Measurements from ENCODE around the gene SERINC2.

DNA sequence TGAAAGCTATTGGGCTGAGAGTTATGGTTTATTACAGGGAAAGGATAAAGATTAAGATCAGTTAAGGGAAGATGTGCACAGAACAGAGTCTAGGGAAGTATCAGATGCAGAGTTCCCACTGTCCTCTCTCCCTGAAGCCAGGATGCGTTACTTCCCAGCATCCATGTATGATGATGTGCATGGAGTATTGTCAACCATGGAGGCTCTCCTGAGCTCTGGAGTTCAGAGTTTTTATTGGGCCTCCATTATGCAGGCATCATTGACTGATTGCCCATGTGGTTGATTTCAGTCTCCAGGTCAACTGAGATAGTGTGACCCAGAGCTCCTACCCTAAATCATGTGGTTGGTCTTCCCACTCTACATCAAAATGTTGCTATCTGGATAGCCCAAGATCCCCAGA is 30.7 kb downstream of the SERINC2 start:
- TF ChIP-seq ZNF565 (CRISPR knock-in tag; conservative IDR thresholded peaks at IDR 0.05; ENCODE audit: low read depth) (no peak), ISL1 (CRISPR knock-in tag; IDR thresholded peaks at IDR 0.05) (no peak), PPARA (CRISPR knock-in tag; IDR thresholded peaks at IDR 0.05; ENCODE audit: borderline replicate concordance) (no peak), OSR1 (CRISPR knock-in tag; IDR thresholded peaks at IDR 0.05) (no peak), ZFP3 (CRISPR knock-in tag; IDR thresholded peaks at IDR 0.05) (no peak), RARB (CRISPR knock-in tag; IDR thresholded peaks at IDR 0.05) (no peak), ARNTL (CRISPR knock-in tag; IDR thresholded peaks at IDR 0.05; ENCODE audit: borderline replicate concordance, low read depth) (no peak), ESRRG (CRISPR knock-in tag; IDR thresholded peaks at IDR 0.05) (no peak), TOX (CRISPR knock-in tag; IDR thresholded peaks at IDR 0.05; ENCODE audit: borderline replicate concordance) (no peak), GLIS3 (CRISPR knock-in tag; IDR thresholded peaks at IDR 0.05) (no peak)
- TF ChIP-seq, protein P1, sequence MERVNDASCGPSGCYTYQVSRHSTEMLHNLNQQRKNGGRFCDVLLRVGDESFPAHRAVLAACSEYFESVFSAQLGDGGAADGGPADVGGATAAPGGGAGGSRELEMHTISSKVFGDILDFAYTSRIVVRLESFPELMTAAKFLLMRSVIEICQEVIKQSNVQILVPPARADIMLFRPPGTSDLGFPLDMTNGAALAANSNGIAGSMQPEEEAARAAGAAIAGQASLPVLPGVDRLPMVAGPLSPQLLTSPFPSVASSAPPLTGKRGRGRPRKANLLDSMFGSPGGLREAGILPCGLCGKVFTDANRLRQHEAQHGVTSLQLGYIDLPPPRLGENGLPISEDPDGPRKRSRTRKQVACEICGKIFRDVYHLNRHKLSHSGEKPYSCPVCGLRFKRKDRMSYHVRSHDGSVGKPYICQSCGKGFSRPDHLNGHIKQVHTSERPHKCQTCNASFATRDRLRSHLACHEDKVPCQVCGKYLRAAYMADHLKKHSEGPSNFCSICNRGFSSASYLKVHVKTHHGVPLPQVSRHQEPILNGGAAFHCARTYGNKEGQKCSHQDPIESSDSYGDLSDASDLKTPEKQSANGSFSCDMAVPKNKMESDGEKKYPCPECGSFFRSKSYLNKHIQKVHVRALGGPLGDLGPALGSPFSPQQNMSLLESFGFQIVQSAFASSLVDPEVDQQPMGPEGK (CRISPR knock-in tag; IDR thresholded peaks at IDR 0.05; ENCODE audit: borderline replicate concordance): no peak
- TF ChIP-seq, protein P2, sequence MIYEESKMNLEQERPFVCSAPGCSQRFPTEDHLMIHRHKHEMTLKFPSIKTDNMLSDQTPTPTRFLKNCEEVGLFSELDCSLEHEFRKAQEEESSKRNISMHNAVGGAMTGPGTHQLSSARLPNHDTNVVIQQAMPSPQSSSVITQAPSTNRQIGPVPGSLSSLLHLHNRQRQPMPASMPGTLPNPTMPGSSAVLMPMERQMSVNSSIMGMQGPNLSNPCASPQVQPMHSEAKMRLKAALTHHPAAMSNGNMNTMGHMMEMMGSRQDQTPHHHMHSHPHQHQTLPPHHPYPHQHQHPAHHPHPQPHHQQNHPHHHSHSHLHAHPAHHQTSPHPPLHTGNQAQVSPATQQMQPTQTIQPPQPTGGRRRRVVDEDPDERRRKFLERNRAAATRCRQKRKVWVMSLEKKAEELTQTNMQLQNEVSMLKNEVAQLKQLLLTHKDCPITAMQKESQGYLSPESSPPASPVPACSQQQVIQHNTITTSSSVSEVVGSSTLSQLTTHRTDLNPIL (CRISPR knock-in tag; IDR thresholded peaks at IDR 0.05; ENCODE audit: low read depth): no peak
- TF ChIP-seq, protein P3, sequence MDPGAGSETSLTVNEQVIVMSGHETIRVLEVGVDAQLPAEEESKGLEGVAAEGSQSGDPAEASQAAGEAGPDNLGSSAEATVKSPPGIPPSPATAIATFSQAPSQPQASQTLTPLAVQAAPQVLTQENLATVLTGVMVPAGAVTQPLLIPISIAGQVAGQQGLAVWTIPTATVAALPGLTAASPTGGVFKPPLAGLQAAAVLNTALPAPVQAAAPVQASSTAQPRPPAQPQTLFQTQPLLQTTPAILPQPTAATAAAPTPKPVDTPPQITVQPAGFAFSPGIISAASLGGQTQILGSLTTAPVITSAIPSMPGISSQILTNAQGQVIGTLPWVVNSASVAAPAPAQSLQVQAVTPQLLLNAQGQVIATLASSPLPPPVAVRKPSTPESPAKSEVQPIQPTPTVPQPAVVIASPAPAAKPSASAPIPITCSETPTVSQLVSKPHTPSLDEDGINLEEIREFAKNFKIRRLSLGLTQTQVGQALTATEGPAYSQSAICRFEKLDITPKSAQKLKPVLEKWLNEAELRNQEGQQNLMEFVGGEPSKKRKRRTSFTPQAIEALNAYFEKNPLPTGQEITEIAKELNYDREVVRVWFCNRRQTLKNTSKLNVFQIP (CRISPR knock-in tag; IDR thresholded peaks at IDR 0.05; ENCODE audit: borderline replicate concordance, low read depth): no peak
